Gastrocnemius medialis (tissue), 4 donors: ENCODE data around the gene AMELX. TPM values are rescaled to one million over a fixed set of nuclear protein-coding genes. Genes with fewer than 3 reads are reported as not detected.
A peak's percentile ranks its signal among the peaks of the same experiment; 100 is the strongest.

ENCODE experiments used
- ATAC-seq, 2 donors: fragments of 150-250 bp; one replicate each; pipeline ENCODE4 v1.9.1; 2016
- DNase-seq, 2 donors: peaks; one replicate each; pipeline ENCODE4 v3.0.0-alpha.2; 2019
- H3K27ac ChIP-seq, 4 donors: fragments of 200-600 bp; sonication (generic); 1 replicate in 1 of 4; 2 replicates in 3 of 4; pipeline ENCODE4 v1.5.1; 2016 to 2018; ENCODE audit warnings: mild to moderate bottlenecking in 2 of 4, moderate library complexity in 1 of 4
- H3K27me3 ChIP-seq, 3 donors: fragments of 200-600 bp; sonication (generic) in 2 of 3; 1 replicate in 1 of 3; 2 replicates in 2 of 3; pipeline versions ENCODE4 v1.5.1 to v1.6.0; 2016 to 2019; ENCODE audit warnings: mild to moderate bottlenecking in 1 of 3, moderate library complexity in 1 of 3
- H3K36me3 ChIP-seq, 2 donors: fragments of 200-600 bp; sonication (generic) in 1 of 2; one replicate each; pipeline ENCODE4 v1.5.1; 2017 to 2018
- H3K4me1 ChIP-seq, 2 donors: fragments of 200-600 bp; sonication (generic) in 1 of 2; one replicate each; pipeline ENCODE4 v1.5.1; 2016 to 2017; ENCODE audit warnings: mild to moderate bottlenecking in 2 of 2
- H3K4me3 ChIP-seq, 4 donors: fragments of 200-600 bp; sonication (generic) in 3 of 4; 1 replicate in 1 of 4; 2 replicates in 3 of 4; pipeline ENCODE4 v1.5.1; 2016 to 2019; ENCODE audit warnings: mild to moderate bottlenecking in 2 of 4
- H3K9me3 ChIP-seq, 3 donors: fragments of 200-600 bp; sonication (generic) in 2 of 3; 1 replicate in 1 of 3; 2 replicates in 2 of 3; pipeline ENCODE4 v1.5.1; 2016 to 2019
- POLR2A ChIP-seq, 2 donors: fragments of 450-650 bp; IDR thresholded peaks; one replicate each; pipeline ENCODE4 v1.6.1; 2017; ENCODE audit warnings: antibody characterized with exemption in 2 of 2, mild to moderate bottlenecking in 2 of 2, moderate library complexity in 2 of 2
- in situ Hi-C, 4 donors: fragments of 200-750 bp; cut with MboI; loops; one replicate each; pipeline versions ENCODE4 v1.15.0 to v1.8.0; 2017; ENCODE audit warnings: low sequenced_read_pairs in 4 of 4
- intact Hi-C: fragments of 100-400 bp; cut with DNase I; formaldehyde crosslinking; loops from one replicate; pipeline ENCODE4 v1.15.1; 2023; ENCODE audit warnings: low total_unique reads
- total RNA-seq, 4 donors: library from RNA; depleted of rRNA; stranded (reverse); fragments of >200 nt; gene quantifications; one replicate each; pipeline versions ENCODE4 v1.1.0 to v1.2.3, GENCODE V29; 2016
- TF ChIP-seq, protein P1 (sequence below), 5 experiments: fragments of 450-650 bp in 3 of 5; fragments of 200-600 bp in 2 of 5; sonication (generic) in 2 of 5; IDR thresholded peaks in 4 of 5; conservative IDR thresholded peaks in 1 of 5; 1 replicate in 4 of 5; 2 replicates in 1 of 5; pipeline ENCODE4 v1.5.1; 2016 to 2019; ENCODE audit warnings: antibody characterized with exemption in 5 of 5, mild to moderate bottlenecking in 3 of 5, moderate library complexity in 3 of 5

Gene AMELX
- total RNA-seq = not detected

- intact Hi-C loops (no loop called here), in situ Hi-C loops (no loop called here)
- Histone ChIP-seq H3K4me3 (no peak within 1 kb of the TSS), H3K36me3 (no peaks in the 10 kb centered on the region), H3K9me3 (no peaks in the 10 kb centered on the region), H3K27me3 (no peaks in the 10 kb centered on the region), H3K4me1 (peaks cover 0 to 6% of the 10 kb centered on the region in 2 donors), H3K27ac (no peak within 1 kb of the TSS)
- no peak for ATAC-seq
- TF ChIP-seq, protein P1, sequence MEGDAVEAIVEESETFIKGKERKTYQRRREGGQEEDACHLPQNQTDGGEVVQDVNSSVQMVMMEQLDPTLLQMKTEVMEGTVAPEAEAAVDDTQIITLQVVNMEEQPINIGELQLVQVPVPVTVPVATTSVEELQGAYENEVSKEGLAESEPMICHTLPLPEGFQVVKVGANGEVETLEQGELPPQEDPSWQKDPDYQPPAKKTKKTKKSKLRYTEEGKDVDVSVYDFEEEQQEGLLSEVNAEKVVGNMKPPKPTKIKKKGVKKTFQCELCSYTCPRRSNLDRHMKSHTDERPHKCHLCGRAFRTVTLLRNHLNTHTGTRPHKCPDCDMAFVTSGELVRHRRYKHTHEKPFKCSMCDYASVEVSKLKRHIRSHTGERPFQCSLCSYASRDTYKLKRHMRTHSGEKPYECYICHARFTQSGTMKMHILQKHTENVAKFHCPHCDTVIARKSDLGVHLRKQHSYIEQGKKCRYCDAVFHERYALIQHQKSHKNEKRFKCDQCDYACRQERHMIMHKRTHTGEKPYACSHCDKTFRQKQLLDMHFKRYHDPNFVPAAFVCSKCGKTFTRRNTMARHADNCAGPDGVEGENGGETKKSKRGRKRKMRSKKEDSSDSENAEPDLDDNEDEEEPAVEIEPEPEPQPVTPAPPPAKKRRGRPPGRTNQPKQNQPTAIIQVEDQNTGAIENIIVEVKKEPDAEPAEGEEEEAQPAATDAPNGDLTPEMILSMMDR (IDR thresholded peaks at IDR 0.05 in 4 of 5, conservative IDR thresholded peaks at IDR 0.05 in 1 of 5) = no peak
- no peak for TF ChIP-seq POLR2A (IDR thresholded peaks at IDR 0.05)
- no peak for DNase-seq
These were observed at the start of gene AMELX for GRCh38 chrX:11293113-11293512. Gene AMELX, plus strand, starts transcription at chrX:11293413. Its CDS starts 1,376 bp downstream, at chrX:11294789.

GRCh38 chrX:11244636-11245035, 48.6 kb upstream of the AMELX start:
- H3K36me3 ChIP-seq = no peaks in the 10 kb centered on the region
- TF ChIP-seq POLR2A (IDR thresholded peaks at IDR 0.05) = no peak
- TF ChIP-seq, protein P1 (IDR thresholded peaks at IDR 0.05 in 4 of 5, conservative IDR thresholded peaks at IDR 0.05 in 1 of 5) = no peak
- H3K27ac ChIP-seq = peak overlapping the region in 1 of 4 donors; percentile 50
- H3K4me3 ChIP-seq = no peak overlapping the region
- no peaks in the 10 kb centered on the region for H3K9me3 ChIP-seq
- in situ Hi-C loops (no loop called here), intact Hi-C loops (no loop called here)
- no peaks in the 10 kb centered on the region for H3K27me3 ChIP-seq
- DNase-seq (peak; percentile 5 to 22), ATAC-seq (peak; percentile 19 to 61)
- H3K4me1 ChIP-seq = peaks cover 4% of the 10 kb centered on the region in 2 donors

GRCh38 chrX:11254417-11255109, 38.6 kb upstream of the AMELX start:
- ATAC-seq = no peak
- in situ Hi-C loops = no loop called here

GRCh38 chrX:11257290-11257689, 35.9 kb upstream of the AMELX start:
- Histone ChIP-seq H3K4me3 (no peak overlapping the region), H3K36me3 (no peaks in the 10 kb centered on the region), H3K27me3 (no peaks in the 10 kb centered on the region), H3K9me3 (no peaks in the 10 kb centered on the region), H3K27ac (no peak overlapping the region), H3K4me1 (no peaks in the 10 kb centered on the region)
- in situ Hi-C loops = no loop called here
- no peak for TF ChIP-seq POLR2A (IDR thresholded peaks at IDR 0.05)
- TF ChIP-seq, protein P1 (IDR thresholded peaks at IDR 0.05 in 4 of 5, conservative IDR thresholded peaks at IDR 0.05 in 1 of 5) = no peak
- no peak for ATAC-seq
- no peak for DNase-seq
- intact Hi-C loops = no loop called here

More at GRCh38 chrX:11254417-11255109, 38.6 kb upstream of the AMELX start:
- no peak for TF ChIP-seq POLR2A (IDR thresholded peaks at IDR 0.05)
- TF ChIP-seq, protein P1 (IDR thresholded peaks at IDR 0.05 in 4 of 5, conservative IDR thresholded peaks at IDR 0.05 in 1 of 5) = no peak
- no peaks in the 10 kb centered on the region for H3K9me3 ChIP-seq
- no peak for DNase-seq
- no peak overlapping the region for H3K27ac ChIP-seq
- no peak overlapping the region for H3K4me3 ChIP-seq
- intact Hi-C loops = no loop called here
- no peaks in the 10 kb centered on the region for H3K27me3 ChIP-seq
- H3K36me3 ChIP-seq = no peaks in the 10 kb centered on the region
- no peaks in the 10 kb centered on the region for H3K4me1 ChIP-seq
